ENCODE results near the gene SLC9A3. TPM values are rescaled to one million over a fixed set of nuclear protein-coding genes. Genes with fewer than 3 reads are reported as not detected.

SLC9A3 gene
- polyA plus RNA-seq, 1 donor = 203 TPM

GRCh38 chr5:481347-481746 lies 42.9 kb downstream of the SLC9A3 start:
- WGBS (ENCODE audit: insufficient coverage, low lambda C conversion rate) = no CpG with 5 or more reads among the region's 23 CpGs
- Histone ChIP-seq H3K9me3 (ENCODE audit: control insufficient read depth, low read depth, low read length) (peaks cover 10% of the 10 kb centered on the region), H3K27me3 (ENCODE audit: control insufficient read depth, insufficient read depth, low read length) (peaks cover 6% of the 10 kb centered on the region), H3K36me3 (ENCODE audit: control insufficient read depth, insufficient read depth, low read length) (peaks cover 53% of the 10 kb centered on the region), H3K4me1 (ENCODE audit: control insufficient read depth, insufficient read depth, low read length) (peaks cover 11% of the 10 kb centered on the region), H3K27ac (ENCODE audit: low read length) (no peak overlapping the region), H3K4me3 (ENCODE audit: low read length) (no peak overlapping the region)
- no peak for DNase-seq

GRCh38 chr5:479566-480319 lies 44.5 kb downstream of the SLC9A3 start:
- no peak for DNase-seq
- Histone ChIP-seq H3K9me3 (ENCODE audit: control insufficient read depth, low read depth, low read length) (peaks cover 14% of the 10 kb centered on the region), H3K27ac (ENCODE audit: low read length) (no peak overlapping the region), H3K27me3 (ENCODE audit: control insufficient read depth, insufficient read depth, low read length) (peaks cover 18% of the 10 kb centered on the region), H3K4me1 (ENCODE audit: control insufficient read depth, insufficient read depth, low read length) (peaks cover 27% of the 10 kb centered on the region), H3K36me3 (ENCODE audit: control insufficient read depth, insufficient read depth, low read length) (peaks cover 55% of the 10 kb centered on the region), H3K4me3 (ENCODE audit: low read length) (no peak overlapping the region)
- no CpG with 5 or more reads among the region's 34 CpGs for WGBS (ENCODE audit: insufficient coverage, low lambda C conversion rate)

- Histone ChIP-seq H3K27me3 (ENCODE audit: control insufficient read depth, insufficient read depth, low read length) (peaks cover 20% of the 10 kb centered on the region), H3K36me3 (ENCODE audit: control insufficient read depth, insufficient read depth, low read length) (peaks cover 51% of the 10 kb centered on the region), H3K27ac (ENCODE audit: low read length) (no peak overlapping the region), H3K4me3 (ENCODE audit: low read length) (no peak overlapping the region), H3K9me3 (ENCODE audit: control insufficient read depth, low read depth, low read length) (peaks cover 14% of the 10 kb centered on the region), H3K4me1 (ENCODE audit: control insufficient read depth, insufficient read depth, low read length) (peaks cover 28% of the 10 kb centered on the region)
- no CpG with 5 or more reads among the region's 18 CpGs for WGBS (ENCODE audit: insufficient coverage, low lambda C conversion rate)
- no peak for DNase-seq
Measured at GRCh38 chr5:478982-479535, 45.2 kb downstream of the SLC9A3 start.

- H3K36me3 ChIP-seq (ENCODE audit: control insufficient read depth, insufficient read depth, low read length) = peaks cover 51% of the 10 kb centered on the region
- no peak overlapping the region for H3K27ac ChIP-seq (ENCODE audit: low read length)
- no peak for DNase-seq
- no CpG with 5 or more reads among the region's 18 CpGs for whole genome bisulfite sequencing (ENCODE audit: insufficient coverage, low lambda C conversion rate)
- H3K9me3 ChIP-seq (ENCODE audit: control insufficient read depth, low read depth, low read length) = peaks cover 17% of the 10 kb centered on the region
- H3K4me1 ChIP-seq (ENCODE audit: control insufficient read depth, insufficient read depth, low read length) = peaks cover 28% of the 10 kb centered on the region
- peaks cover 20% of the 10 kb centered on the region for H3K27me3 ChIP-seq (ENCODE audit: control insufficient read depth, insufficient read depth, low read length)
- no peak overlapping the region for H3K4me3 ChIP-seq (ENCODE audit: low read length)
Measured at GRCh38 chr5:478369-478981, 45.8 kb downstream of the SLC9A3 start.

- peaks cover 20% of the 10 kb centered on the region for H3K27me3 ChIP-seq (ENCODE audit: control insufficient read depth, insufficient read depth, low read length)
- WGBS (ENCODE audit: insufficient coverage, low lambda C conversion rate) = no CpG with 5 or more reads among the region's 13 CpGs
- no peak overlapping the region for H3K4me3 ChIP-seq (ENCODE audit: low read length)
- no peak overlapping the region for H3K27ac ChIP-seq (ENCODE audit: low read length)
- DNase-seq = no peak
- peaks cover 17% of the 10 kb centered on the region for H3K9me3 ChIP-seq (ENCODE audit: control insufficient read depth, low read depth, low read length)
- H3K36me3 ChIP-seq (ENCODE audit: control insufficient read depth, insufficient read depth, low read length) = peaks cover 49% of the 10 kb centered on the region
- H3K4me1 ChIP-seq (ENCODE audit: control insufficient read depth, insufficient read depth, low read length) = peaks cover 28% of the 10 kb centered on the region
Measured at GRCh38 chr5:477871-478270, 46.4 kb downstream of the SLC9A3 start.

- peaks cover 28% of the 10 kb centered on the region for H3K4me1 ChIP-seq (ENCODE audit: control insufficient read depth, insufficient read depth, low read length)
- WGBS (ENCODE audit: insufficient coverage, low lambda C conversion rate) = no CpG with 5 or more reads among the region's 19 CpGs
- peaks cover 44% of the 10 kb centered on the region for H3K36me3 ChIP-seq (ENCODE audit: control insufficient read depth, insufficient read depth, low read length)
- DNase-seq = no peak
- no peak overlapping the region for H3K27ac ChIP-seq (ENCODE audit: low read length)
- H3K27me3 ChIP-seq (ENCODE audit: control insufficient read depth, insufficient read depth, low read length) = peaks cover 20% of the 10 kb centered on the region
- no peak overlapping the region for H3K4me3 ChIP-seq (ENCODE audit: low read length)
- peaks cover 12% of the 10 kb centered on the region for H3K9me3 ChIP-seq (ENCODE audit: control insufficient read depth, low read depth, low read length)
Measured at GRCh38 chr5:477247-477646, 47.0 kb downstream of the SLC9A3 start.

- no CpG with 5 or more reads among the region's 9 CpGs for WGBS (ENCODE audit: insufficient coverage, low lambda C conversion rate)
- H3K9me3 ChIP-seq (ENCODE audit: control insufficient read depth, low read depth, low read length) = peaks cover 10% of the 10 kb centered on the region
- DNase-seq = no peak
- no peak overlapping the region for H3K4me3 ChIP-seq (ENCODE audit: low read length)
- peaks cover 33% of the 10 kb centered on the region for H3K4me1 ChIP-seq (ENCODE audit: control insufficient read depth, insufficient read depth, low read length)
- H3K27me3 ChIP-seq (ENCODE audit: control insufficient read depth, insufficient read depth, low read length) = peaks cover 20% of the 10 kb centered on the region
- H3K36me3 ChIP-seq (ENCODE audit: control insufficient read depth, insufficient read depth, low read length) = peaks cover 42% of the 10 kb centered on the region
- no peak overlapping the region for H3K27ac ChIP-seq (ENCODE audit: low read length)
Measured at GRCh38 chr5:476814-477175, 47.5 kb downstream of the SLC9A3 start.

- Histone ChIP-seq H3K36me3 (ENCODE audit: control insufficient read depth, insufficient read depth, low read length) (peaks cover 43% of the 10 kb centered on the region), H3K4me3 (ENCODE audit: low read length) (no peak overlapping the region), H3K9me3 (ENCODE audit: control insufficient read depth, low read depth, low read length) (peaks cover 10% of the 10 kb centered on the region), H3K4me1 (ENCODE audit: control insufficient read depth, insufficient read depth, low read length) (peaks cover 38% of the 10 kb centered on the region), H3K27me3 (ENCODE audit: control insufficient read depth, insufficient read depth, low read length) (peaks cover 20% of the 10 kb centered on the region), H3K27ac (ENCODE audit: low read length) (no peak overlapping the region)
- no CpG with 5 or more reads among the region's 51 CpGs for WGBS (ENCODE audit: insufficient coverage, low lambda C conversion rate)
- DNase-seq = no peak
Measured at GRCh38 chr5:476102-476813, 48.0 kb downstream of the SLC9A3 start.

GRCh38 chr5:475704-476101 lies 48.5 kb downstream of the SLC9A3 start:
- whole genome bisulfite sequencing (ENCODE audit: insufficient coverage, low lambda C conversion rate) = no CpG with 5 or more reads among the region's 8 CpGs
- DNase-seq = no peak
- H3K36me3 ChIP-seq (ENCODE audit: control insufficient read depth, insufficient read depth, low read length) = peaks cover 47% of the 10 kb centered on the region
- H3K4me3 ChIP-seq (ENCODE audit: low read length) = peak overlapping the region; percentile 76
- no peak overlapping the region for H3K27ac ChIP-seq (ENCODE audit: low read length)
- H3K9me3 ChIP-seq (ENCODE audit: control insufficient read depth, low read depth, low read length) = peaks cover 10% of the 10 kb centered on the region
- H3K4me1 ChIP-seq (ENCODE audit: control insufficient read depth, insufficient read depth, low read length) = peaks cover 38% of the 10 kb centered on the region
- H3K27me3 ChIP-seq (ENCODE audit: control insufficient read depth, insufficient read depth, low read length) = peaks cover 20% of the 10 kb centered on the region
